IPS-NIHi11 (cell line): ENCODE results near the gene ARHGAP4.
A peak's percentile ranks its signal among the peaks of the same experiment; 100 is the strongest.

Source experiments
- DNase-seq: peaks from one replicate; pipeline ENCODE4 v3.0.0; 2012; ENCODE audit warnings: mixed read lengths, low spot score

The ARHGAP4 gene

DNA sequence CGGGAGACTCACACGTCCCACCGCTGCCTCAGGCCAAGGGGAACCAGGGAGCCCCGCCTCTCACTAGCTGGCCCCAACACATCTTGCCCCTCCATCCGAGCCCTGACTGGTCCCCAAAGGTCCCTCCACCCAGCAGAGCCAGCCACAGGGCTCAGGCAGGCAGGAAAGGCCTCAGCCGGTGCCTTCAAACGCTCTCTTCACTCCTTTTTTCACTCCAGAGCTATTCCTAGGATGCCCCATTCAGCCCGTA is 1.5 kb upstream of the ARHGAP4 start:
- DNase-seq = no peak

DNA sequence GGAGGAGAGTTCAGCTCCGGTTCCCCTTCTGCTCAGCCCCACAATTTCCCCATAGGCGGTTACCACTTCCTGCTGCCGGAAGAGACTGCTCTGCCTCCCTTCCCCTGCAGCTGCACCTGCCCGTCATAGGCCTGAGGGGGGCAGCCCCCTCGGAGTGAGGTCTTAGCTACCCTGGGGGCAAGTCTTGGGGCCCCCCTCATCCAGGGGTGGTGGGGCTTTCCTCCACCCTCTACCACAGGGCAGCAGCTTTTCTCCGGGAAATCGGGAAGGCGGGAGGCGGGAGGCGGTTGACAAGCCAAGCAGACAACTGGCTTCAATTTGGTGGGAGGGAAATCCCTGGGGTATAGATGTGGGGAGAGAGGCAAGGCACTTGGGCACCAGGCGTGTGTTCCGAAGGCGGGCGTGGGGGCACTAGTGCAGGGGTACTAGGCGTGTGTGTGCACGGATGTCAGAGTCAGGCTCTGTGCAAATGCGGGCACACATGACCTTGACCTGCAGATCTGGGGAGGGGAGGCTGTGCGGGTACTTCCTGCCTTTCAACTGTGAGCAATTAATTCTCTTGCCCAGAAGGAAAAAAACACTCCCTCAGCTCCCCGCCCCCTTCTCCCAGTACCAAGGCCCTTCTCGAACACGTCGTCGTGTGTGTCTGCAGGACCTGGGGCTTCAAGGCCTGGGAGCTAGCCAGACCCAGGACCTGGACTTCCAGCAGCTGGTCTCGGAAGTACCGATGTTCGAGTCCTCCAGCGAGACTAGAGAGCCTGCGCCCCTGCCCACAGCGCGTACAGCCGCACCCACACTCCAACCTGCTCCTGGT is 1.0 kb upstream of the ARHGAP4 start:
- DNase-seq = no peak

DNA sequence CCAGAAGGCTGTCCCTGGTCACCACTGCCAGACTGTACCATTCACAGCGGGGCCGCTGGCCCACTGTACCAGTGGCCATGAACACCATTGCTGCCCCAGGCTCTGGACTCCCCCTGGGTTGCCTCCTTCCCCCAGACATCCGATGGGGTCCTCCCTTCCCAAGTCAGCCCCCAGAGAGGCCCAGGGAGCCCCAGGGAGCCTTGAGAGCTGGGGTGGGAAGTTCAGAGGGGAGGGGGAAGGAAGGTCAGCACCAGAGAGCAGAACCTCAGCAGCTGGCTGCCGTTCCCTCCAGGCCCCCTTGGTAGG is 441 bp upstream of the ARHGAP4 start:
- DNase-seq = no peak

DNA sequence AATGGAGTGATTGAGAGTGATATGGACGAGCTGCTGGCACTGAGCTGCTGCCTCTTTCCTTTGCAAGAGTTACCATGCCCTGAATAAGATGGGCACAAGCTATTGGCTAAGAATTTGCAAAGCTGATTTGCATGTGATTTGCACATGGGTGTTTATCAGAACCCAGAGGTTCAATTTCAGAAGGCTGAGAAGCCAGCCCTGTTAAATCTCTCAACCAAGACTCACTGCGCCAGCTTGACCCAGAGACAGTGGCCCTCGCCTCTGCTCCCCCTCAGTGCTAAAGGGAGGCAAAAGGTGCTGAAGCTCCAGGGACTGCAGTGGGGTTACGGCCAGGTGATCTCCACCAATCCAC is 701 bp downstream of the ARHGAP4 start:
- DNase-seq = no peak

DNA sequence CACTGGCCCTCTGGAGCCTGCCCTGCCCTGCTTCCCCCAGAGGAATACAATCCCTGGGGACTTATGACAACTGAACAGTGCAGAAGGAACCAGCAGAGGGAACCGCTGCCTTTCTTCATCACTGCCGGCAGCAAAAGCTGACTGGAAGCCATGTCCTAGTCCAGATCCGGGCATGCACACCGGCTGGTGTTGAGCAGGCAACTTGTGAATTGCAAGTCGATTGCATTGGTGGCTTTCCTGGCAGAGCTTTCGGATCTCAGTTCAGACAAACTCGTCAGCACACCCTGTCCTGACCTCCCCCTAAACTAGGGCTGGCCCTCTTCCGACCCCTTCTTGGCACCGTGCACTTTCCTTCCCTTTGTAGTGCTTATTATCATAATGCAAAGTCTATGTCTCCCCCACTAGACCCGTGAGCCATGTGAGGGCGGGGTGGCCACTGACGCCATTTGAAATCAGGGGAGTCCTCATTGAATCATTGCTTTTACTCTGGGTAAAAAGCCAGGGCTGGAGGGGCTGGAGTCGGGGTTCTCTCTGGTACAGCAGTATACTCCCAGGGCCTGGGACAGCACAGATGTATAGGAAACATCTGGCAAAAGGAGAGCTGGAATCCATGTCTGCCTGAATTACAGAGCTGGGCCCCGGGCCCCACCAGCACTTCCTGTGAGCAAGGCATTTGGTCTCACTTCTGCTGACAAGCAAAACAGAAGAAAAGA is 1.8 kb downstream of the ARHGAP4 start:
- DNase-seq = no peak

DNA sequence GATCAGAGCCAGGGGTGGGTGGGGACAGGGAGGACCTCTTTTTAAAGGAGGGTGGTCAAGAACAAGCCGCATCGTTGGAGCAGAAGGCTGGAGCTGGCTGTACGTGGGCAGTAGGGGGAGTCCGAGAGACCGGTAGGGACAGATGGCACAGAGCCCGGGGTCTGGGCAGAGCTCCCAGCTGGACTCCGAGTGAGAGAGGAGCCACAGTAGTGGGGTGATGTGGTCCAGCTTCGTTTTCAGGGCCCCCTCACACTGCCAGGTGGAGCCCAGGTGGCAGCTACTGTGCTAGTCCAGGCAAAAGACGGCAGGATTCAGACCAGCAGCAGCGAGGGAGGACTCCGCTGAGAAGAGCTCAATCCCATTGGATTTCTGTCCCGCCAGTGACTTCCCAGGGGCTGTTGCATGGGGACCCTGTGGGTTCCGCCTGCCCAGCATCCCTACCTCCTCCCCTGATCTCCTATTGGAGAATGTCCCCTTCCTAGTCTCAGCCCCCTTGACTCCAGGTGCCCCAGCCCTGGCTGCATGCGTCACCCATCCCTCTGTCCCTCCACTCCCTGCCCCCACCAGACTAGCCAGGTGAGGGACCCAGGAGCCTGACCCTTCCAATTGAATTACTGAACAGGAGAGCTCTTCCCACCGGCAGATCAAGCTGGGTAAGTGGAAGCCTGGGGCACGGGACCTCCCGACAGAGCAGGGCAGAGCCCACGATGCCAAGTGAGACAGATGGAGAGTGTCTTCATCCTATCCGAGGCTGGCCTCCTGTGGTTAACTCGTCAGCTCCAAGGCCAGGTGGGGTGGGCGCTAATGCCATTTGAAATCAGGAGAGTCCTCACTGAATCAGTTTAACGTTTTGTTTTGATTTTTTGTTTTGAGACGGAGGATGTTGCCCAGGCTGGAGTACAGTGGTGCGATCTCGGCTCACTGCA is 2.9 kb downstream of the ARHGAP4 start:
- DNase-seq = peak; percentile 51

DNA sequence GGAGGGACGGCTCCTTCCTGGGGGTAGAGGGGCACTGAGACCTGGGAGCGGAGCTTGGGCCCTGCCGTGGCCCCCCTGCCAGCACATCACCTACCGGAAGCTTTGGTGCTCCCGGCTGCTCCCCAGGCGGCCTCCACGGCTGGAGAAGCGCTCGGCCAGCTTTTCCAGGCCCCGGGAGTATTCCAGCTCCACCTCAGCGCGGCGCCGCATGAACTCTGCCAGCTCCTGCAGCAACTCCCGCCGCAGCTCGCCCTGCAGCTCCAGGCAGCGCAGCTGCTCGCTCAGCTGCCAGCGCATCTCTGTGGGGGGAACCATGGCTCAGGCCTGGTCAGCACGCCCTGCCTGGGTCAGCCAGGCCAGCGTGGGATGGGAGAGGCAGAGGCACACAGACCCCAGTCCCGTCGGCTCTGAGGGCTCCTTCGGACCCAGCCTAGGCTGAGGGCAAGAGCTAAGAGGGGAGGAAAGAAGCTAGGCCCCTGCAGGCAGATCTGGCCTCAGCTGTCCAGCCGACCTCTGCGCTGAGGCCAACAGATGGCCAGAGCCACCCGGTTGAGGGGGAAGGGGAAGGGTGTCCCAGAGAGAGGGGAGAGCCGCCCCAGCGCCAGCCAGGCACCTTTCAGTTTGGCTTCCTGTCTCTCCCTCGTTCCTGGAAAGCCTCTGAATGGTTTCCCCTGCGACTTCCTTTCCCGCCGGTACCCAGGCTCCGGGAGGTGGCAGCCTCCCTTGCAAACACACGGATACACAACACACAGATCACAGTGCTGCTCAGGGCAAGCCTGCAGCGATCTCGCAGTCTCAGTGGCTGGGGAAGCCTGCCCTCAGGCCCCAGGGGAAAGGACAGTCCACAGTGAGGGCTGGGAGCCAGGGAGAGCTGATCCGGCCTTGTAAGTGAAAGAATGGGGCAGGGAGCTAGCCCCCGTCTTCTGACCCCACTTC is 4.3 kb downstream of the ARHGAP4 start:
- no peak for DNase-seq

DNA sequence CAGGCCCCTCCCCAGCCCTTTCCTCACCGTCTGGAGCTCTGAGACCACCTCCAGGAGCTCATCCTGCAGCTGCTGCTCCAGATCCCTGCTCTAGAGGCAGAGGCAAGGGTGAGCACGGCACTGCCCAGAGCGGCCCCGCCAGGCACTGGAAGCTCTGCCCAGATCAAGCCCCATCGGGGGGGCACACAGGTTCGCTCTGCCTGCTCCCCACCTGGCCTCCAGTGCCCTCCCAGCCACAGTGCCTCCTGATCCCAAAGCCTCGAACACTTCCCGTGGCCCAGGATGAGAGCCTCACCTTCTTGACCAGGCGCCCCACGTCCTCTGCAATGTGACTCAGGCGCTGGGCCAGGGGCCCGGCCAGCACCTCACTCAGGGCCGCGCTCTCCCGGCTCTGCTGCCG is 5.0 kb downstream of the ARHGAP4 start:
- no peak for DNase-seq

DNA sequence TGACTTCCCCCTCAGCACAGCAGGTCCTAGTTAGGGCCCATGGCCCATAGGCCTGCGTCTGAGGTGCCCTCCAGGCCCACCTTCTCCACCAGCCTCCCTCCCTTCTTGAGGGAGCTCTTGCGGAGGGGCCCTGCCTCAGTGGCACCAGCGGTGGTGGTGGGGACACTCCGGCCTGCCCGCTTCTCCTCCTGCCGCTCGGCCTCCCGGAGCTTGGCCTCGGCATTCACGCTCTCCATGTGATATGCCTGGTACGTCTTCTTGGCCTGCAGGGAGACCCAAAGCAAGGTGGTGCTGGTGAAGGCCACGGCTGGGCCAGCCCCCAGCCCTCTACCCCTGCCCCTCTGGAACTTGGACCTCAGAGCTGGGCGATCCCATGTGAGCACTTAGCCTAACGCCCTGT is 5.5 kb downstream of the ARHGAP4 start:
- DNase-seq = no peak

DNA sequence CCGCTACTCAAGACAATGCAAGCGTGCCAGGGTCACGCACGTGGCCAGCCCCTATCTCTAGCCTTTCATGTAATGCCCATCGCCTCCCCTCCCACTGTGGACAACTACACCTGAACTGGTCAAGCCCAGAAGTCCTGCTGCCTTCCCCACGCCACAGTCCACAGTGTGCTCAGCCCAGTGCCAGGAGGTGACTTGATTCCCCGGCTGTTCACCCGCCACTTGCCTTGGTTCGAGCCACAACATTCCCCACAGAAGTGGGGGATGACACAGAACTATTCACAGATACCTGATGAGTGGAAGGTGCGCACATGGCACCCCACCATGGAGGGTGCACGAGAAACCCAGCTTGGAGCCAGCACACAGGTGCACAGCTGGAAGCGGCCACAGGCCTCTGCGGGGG is 6.8 kb downstream of the ARHGAP4 start:
- no peak for DNase-seq

DNA sequence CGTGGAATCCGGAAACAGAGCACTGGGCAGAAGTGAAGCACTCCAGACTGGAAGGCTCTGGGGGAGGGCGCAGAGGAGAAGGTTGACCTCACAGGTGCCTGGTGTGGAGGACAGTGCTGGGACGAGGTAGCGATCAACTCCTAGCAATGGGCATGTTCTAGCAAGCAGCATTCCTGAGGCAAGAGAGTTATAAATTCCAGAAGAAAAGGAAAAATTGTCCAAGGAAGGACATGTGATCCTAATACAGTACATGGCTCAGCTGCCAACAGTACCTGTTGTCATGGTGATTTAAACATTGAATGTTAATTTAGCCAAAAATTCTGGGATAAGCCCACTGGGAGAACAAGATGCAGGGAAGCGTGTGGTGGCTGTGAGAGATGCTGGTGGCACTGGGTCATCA is 8.2 kb downstream of the ARHGAP4 start:
- no peak for DNase-seq

DNA sequence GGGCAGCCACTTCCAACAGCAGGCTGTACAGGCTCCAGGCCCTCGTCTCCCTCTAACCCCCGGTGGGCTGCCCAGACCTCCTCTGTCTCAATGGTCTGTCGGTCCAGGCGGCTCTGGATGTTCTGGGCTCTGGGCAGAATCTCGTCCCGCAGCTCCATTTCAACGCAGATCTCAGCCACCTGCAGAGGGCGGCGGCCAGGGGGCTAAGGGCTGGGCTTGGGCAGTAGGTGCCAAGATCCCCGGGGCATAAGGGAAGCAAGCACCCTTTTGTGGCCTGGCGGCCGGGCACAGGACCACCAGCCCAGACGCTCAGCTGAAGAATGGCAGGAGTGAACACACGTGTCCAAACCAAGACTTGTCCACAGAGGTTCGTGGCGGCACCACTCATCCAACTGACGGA is 12.4 kb downstream of the ARHGAP4 start:
- DNase-seq = no peak

DNA sequence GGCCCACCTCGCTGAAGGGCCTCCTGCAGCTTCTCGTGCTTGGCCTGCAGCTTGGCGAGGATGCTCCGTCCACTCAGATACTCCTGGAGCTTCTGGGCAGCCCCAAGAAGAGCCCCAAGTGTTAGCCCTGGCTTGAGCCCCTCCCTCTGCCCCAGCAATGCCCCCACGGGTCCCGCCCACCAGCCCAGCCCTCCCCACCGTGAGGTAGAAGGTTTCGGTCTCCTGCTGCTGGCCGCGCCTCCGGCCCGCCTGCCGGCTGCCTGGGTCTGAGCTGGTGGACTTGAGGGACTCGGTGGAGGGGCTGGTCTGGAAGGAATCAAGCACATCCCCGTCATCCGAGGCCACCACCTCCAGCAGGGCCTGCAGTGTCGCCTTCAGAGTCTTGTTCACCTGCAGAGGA is 12.9 kb downstream of the ARHGAP4 start:
- DNase-seq = no peak

DNA sequence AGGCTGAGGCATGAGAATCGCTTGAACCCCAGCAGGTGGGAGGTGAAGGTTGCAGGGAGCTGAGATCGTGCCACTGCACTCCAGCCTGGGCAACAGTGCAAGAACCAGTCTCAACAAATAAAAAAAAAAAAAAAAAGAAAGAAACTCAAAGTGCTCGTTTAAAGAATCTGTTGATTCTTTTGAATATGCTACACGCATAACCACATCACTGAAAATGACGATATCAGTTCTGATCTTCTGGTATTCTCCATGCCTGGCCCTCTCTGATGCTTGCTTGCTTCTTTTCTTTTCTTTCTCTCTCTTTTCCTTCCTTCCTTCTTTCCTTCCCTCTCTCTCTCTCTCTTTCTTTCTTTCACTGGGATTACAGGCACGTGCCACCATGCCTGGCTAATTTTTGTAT is 14.3 kb downstream of the ARHGAP4 start:
- DNase-seq = no peak

DNA sequence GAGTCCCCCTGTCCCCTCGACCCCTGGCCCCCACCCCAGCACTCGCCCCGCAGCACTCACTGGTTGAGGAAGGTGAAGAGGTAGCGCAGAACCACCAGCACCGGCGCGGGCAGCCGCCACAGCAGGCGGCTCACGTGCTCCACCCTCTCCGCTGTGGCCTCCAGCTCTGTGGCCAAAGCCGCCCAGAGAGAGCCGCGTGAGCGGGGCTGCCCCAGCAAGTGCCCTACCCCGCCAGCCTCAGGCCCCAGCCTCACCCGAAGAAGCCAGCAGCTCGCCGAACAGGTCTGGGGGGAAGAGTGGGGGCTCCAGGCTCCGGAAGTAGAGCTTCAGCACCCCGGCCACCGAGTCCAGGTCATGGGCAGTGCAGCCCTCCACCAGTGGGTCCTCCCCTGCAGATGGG is 15.6 kb downstream of the ARHGAP4 start:
- DNase-seq = no peak

DNA sequence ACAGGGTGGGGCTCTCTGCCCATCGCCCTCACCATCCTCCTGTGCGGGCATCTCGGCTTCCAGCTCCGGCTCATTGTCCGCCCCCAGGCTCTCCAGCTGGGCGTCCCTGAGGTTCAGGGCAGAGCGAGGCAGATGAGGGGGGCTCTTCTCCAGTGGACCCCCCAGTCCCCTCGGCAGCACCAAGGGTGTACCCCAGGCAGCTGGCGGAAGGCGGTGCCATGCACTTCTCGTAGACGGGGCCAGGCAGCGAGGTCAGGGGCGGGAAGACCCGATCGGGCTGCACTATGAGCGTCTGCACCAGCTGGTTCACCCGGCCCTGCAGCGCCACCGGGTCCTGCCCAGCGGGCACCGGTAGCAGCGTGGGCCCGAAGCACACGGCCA is 16.1 kb downstream of the ARHGAP4 start:
- DNase-seq = no peak

DNA sequence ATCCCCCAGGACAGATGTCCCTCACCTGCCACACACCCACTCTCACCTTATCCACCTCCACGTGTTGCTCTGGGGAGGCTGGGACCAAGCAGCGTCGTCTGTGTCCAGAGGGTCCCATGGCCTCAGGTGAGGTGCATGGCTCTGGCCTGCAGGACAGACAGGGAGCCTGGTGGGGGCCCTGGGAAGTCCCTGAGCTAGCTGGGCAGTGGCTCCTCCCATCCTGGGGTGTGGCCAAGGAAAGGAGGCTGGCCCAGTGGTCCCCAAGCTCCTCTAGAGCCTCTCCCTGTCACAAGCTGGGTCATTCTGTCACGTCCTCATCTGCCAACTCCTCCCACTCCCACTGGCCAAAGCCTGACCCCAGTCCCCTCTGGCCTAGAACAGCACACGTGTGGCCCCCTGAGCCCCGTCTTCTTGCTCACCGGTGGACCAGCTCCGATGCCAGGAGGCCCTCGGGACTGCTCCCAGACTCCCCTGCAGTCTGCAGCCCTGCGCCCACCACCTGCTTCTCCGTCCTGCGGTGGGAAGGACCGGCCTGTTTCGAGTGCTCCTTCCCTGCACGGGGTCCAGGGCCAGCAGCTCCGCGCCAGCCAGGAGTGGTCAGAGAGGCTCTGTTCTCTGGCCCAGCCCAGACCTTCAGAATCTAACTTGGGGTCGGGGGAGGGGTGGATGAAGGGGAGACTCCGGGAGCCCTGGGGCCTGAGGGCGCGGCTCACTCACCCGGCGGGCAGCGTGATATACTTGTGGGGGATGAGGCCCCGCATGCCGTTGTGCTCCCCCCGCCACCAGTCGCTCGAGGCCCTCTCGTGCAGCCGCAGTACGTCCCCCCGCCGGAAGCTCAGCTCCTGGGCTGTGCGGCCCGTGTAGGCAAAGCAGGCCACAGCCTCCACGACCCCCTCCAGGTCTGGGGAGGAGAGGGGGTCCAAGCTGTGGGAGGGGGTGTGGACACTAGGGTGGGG is 16.8 kb downstream of the ARHGAP4 start:
- peak; percentile 48 for DNase-seq

DNA sequence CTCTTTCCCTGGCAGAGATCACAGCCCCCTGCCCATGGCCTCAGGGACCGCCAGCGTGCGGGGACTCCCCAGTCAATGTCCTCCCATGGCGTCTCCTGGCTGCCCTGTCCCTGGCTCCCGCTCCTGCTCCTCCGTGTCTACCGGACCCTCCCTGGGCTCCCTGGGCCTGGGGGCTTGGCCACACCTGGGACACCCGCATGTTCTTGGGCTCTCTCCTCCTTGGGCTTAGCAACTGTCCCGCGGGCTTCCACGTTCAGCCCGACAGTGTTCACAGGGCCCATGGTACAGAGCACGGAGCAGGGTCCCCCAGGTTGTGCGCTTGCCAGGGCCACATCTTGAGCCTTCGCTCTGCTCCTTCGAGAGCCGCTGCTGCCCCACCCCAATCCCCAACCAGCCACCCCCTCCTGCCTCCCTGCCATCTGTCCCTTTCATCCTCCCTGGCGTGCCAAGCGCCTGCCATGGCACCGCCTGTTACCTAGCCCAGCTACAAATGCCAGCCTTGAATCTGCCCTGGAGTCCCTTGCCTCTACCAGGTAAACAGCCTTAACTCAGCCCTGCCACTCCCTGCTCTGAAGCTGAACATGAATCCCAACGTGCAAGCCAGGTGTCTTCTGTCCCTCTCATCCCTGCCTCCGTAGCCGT is 17.7 kb downstream of the ARHGAP4 start:
- no peak for DNase-seq

DNA sequence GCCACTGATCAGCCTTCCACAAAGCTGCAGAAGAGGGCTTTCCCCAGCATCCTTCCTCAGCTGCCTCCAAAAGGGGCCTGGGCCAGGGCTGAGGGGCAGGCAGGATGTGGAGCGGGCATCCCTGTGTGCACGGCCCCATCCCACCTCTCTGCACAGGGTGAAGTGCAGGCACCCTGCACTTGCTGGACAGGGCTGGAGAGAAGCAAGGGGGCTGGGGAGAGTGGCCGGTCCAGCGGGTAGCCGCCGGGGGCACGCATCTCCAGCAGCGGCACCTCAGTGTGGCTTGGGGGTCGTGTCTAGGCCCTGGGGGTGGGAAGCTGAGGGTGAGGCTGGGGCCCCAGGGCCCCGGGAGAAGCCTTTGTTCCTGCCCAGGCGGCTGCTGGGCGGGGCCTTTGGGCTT is 18.6 kb downstream of the ARHGAP4 start:
- DNase-seq = no peak

DNA sequence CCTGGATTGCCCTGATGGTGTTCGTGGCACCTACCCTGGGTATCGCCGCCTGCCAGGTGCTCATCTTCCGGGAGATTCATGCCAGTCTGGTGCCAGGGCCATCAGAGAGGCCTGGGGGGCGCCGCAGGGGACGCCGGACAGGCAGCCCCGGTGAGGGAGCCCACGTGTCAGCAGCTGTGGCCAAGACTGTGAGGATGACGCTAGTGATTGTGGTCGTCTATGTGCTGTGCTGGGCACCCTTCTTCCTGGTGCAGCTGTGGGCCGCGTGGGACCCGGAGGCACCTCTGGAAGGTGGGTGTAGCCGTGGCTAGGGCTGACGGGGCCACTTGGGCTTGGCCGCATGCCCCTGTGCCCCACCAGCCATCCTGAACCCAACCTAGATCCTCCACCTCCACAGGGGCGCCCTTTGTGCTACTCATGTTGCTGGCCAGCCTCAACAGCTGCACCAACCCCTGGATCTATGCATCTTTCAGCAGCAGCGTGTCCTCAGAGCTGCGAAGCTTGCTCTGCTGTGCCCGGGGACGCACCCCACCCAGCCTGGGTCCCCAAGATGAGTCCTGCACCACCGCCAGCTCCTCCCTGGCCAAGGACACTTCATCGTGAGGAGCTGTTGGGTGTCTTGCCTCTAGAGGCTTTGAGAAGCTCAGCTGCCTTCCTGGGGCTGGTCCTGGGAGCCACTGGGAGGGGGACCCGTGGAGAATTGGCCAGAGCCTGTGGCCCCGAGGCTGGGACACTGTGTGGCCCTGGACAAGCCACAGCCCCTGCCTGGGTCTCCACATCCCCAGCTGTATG is 19.7 kb downstream of the ARHGAP4 start:
- DNase-seq = no peak
